ENCODE data around the gene CTBS. TPM values are rescaled to one million over a fixed set of nuclear protein-coding genes. Genes with fewer than 3 reads are reported as not detected.

Gene CTBS
- 3.3 TPM for polyA plus RNA-seq (2013, experiment 1 of 2)
- polyA plus RNA-seq (2013, experiment 2 of 2): 3.2 TPM

- DNase-seq: peak; percentile 93
- H4K5ac ChIP-seq (ENCODE audit: low read length): no peak within 1 kb of the TSS
- H3K79me1 ChIP-seq (ENCODE audit: low read length): no peaks in the 10 kb centered on the region
- H2AK5ac ChIP-seq (ENCODE audit: low read length): no peak within 1 kb of the TSS
- peak within 1 kb of the TSS; percentile 85 for H3K4me2 ChIP-seq (ENCODE audit: low read length)
- H3K4me3 ChIP-seq (ENCODE audit: low read length): peak within 1 kb of the TSS; percentile 82
- no peaks in the 10 kb centered on the region for H3K79me2 ChIP-seq (ENCODE audit: control insufficient read depth, insufficient read depth, low read length)
- no peaks in the 10 kb centered on the region for H3K4me1 ChIP-seq (ENCODE audit: control insufficient read depth, low read depth, low read length)
- no peak within 1 kb of the TSS for H2BK15ac ChIP-seq (replicated peaks; ENCODE audit: low read depth)
- H3K27me3 ChIP-seq (ENCODE audit: insufficient read depth, low read length, poor library complexity): no peaks in the 10 kb centered on the region
- H3K4ac ChIP-seq (ENCODE audit: low read depth, low read length): peak within 1 kb of the TSS; percentile 73
- WGBS (ENCODE audit: extremely low coverage, insufficient coverage, low lambda C conversion rate): no CpG with 5 or more reads among the region's 67 CpGs
- H3K27ac ChIP-seq (ENCODE audit: low read depth, low read length): peak within 1 kb of the TSS; percentile 88
- peak within 1 kb of the TSS; percentile 76 for H2BK5ac ChIP-seq (ENCODE audit: low read length)
- H4K8ac ChIP-seq (ENCODE audit: low read depth, low read length): no peak within 1 kb of the TSS
- peak within 1 kb of the TSS; percentile 53 for H3K18ac ChIP-seq (ENCODE audit: low read length)
- peak within 1 kb of the TSS; percentile 35 for H3K23ac ChIP-seq (ENCODE audit: low read length)
- peak within 1 kb of the TSS; percentile 97 for H3K56ac ChIP-seq (ENCODE audit: low read length)
- H2BK120ac ChIP-seq (ENCODE audit: low read depth, low read length): no peak within 1 kb of the TSS
- no peaks in the 10 kb centered on the region for H3K36me3 ChIP-seq (ENCODE audit: control insufficient read depth, insufficient read depth, low read length)
- H3K9ac ChIP-seq (ENCODE audit: low read length): peak within 1 kb of the TSS; percentile 98
Observed at GRCh38 chr1:84573967-84574842, at the start of gene CTBS. Gene CTBS (minus strand): TSS chr1:84574440. CDS start chr1:84574415, 25 bp downstream.

- no peak overlapping the region for H3K4ac ChIP-seq (ENCODE audit: low read depth, low read length)
- no peak overlapping the region for H2BK5ac ChIP-seq (ENCODE audit: low read length)
- H3K27ac ChIP-seq (ENCODE audit: low read depth, low read length): no peak overlapping the region
- no peak overlapping the region for H3K4me2 ChIP-seq (ENCODE audit: low read length)
- H2BK15ac ChIP-seq (replicated peaks; ENCODE audit: low read depth): no peak overlapping the region
- no peak overlapping the region for H4K8ac ChIP-seq (ENCODE audit: low read depth, low read length)
- no peaks in the 10 kb centered on the region for H3K36me3 ChIP-seq (ENCODE audit: control insufficient read depth, insufficient read depth, low read length)
- H3K18ac ChIP-seq (ENCODE audit: low read length): peak overlapping the region; percentile 18
- no peak overlapping the region for H3K9ac ChIP-seq (ENCODE audit: low read length)
- WGBS (ENCODE audit: extremely low coverage, insufficient coverage, low lambda C conversion rate): no CpG with 5 or more reads among the region's 14 CpGs
- H3K79me2 ChIP-seq (ENCODE audit: control insufficient read depth, insufficient read depth, low read length): no peaks in the 10 kb centered on the region
- H2AK5ac ChIP-seq (ENCODE audit: low read length): no peak overlapping the region
- H3K27me3 ChIP-seq (ENCODE audit: insufficient read depth, low read length, poor library complexity): no peaks in the 10 kb centered on the region
- no peak overlapping the region for H2BK120ac ChIP-seq (ENCODE audit: low read depth, low read length)
- H3K4me3 ChIP-seq (ENCODE audit: low read length): no peak overlapping the region
- no peak overlapping the region for H3K56ac ChIP-seq (ENCODE audit: low read length)
- no peak overlapping the region for H4K5ac ChIP-seq (ENCODE audit: low read length)
- no peaks in the 10 kb centered on the region for H3K79me1 ChIP-seq (ENCODE audit: low read length)
- H3K23ac ChIP-seq (ENCODE audit: low read length): no peak overlapping the region
- DNase-seq: no peak
- H3K4me1 ChIP-seq (ENCODE audit: control insufficient read depth, low read depth, low read length): no peaks in the 10 kb centered on the region
Observed at GRCh38 chr1:84621553-84621952, 47.3 kb upstream of the CTBS start.

GRCh38 chr1:84620720-84621313 lies 46.6 kb upstream of the CTBS start:
- no peaks in the 10 kb centered on the region for H3K79me1 ChIP-seq (ENCODE audit: low read length)
- no peak overlapping the region for H2BK15ac ChIP-seq (replicated peaks; ENCODE audit: low read depth)
- no peak overlapping the region for H3K4ac ChIP-seq (ENCODE audit: low read depth, low read length)
- H2BK5ac ChIP-seq (ENCODE audit: low read length): no peak overlapping the region
- H3K27me3 ChIP-seq (ENCODE audit: insufficient read depth, low read length, poor library complexity): no peaks in the 10 kb centered on the region
- no CpG with 5 or more reads among the region's 46 CpGs for WGBS (ENCODE audit: extremely low coverage, insufficient coverage, low lambda C conversion rate)
- H3K18ac ChIP-seq (ENCODE audit: low read length): peak overlapping the region; percentile 29
- peak overlapping the region; percentile 25 for H3K27ac ChIP-seq (ENCODE audit: low read depth, low read length)
- peak overlapping the region; percentile 72 for H3K4me2 ChIP-seq (ENCODE audit: low read length)
- H3K23ac ChIP-seq (ENCODE audit: low read length): peak overlapping the region; percentile 86
- H4K5ac ChIP-seq (ENCODE audit: low read length): no peak overlapping the region
- H3K9ac ChIP-seq (ENCODE audit: low read length): peak overlapping the region; percentile 81
- H2BK120ac ChIP-seq (ENCODE audit: low read depth, low read length): no peak overlapping the region
- no peak overlapping the region for H4K8ac ChIP-seq (ENCODE audit: low read depth, low read length)
- no peaks in the 10 kb centered on the region for H3K4me1 ChIP-seq (ENCODE audit: control insufficient read depth, low read depth, low read length)
- no peak overlapping the region for H2AK5ac ChIP-seq (ENCODE audit: low read length)
- H3K79me2 ChIP-seq (ENCODE audit: control insufficient read depth, insufficient read depth, low read length): no peaks in the 10 kb centered on the region
- H3K4me3 ChIP-seq (ENCODE audit: low read length): peak overlapping the region; percentile 50
- no peaks in the 10 kb centered on the region for H3K36me3 ChIP-seq (ENCODE audit: control insufficient read depth, insufficient read depth, low read length)
- DNase-seq: peak; percentile 91
- peak overlapping the region; percentile 95 for H3K56ac ChIP-seq (ENCODE audit: low read length)

GRCh38 chr1:84619383-84620102 lies 45.3 kb upstream of the CTBS start:
- H4K8ac ChIP-seq (ENCODE audit: low read depth, low read length): no peak overlapping the region
- no peak overlapping the region for H3K27ac ChIP-seq (ENCODE audit: low read depth, low read length)
- peak; percentile 65 for DNase-seq

GRCh38 chr1:84617349-84617748 lies 43.1 kb upstream of the CTBS start:
- no peak overlapping the region for H3K27ac ChIP-seq (ENCODE audit: low read depth, low read length)
- H2BK15ac ChIP-seq (replicated peaks; ENCODE audit: low read depth): no peak overlapping the region
- H3K9ac ChIP-seq (ENCODE audit: low read length): no peak overlapping the region
- H3K4ac ChIP-seq (ENCODE audit: low read depth, low read length): no peak overlapping the region
- no peak for DNase-seq
- H3K79me2 ChIP-seq (ENCODE audit: control insufficient read depth, insufficient read depth, low read length): no peaks in the 10 kb centered on the region
- H4K8ac ChIP-seq (ENCODE audit: low read depth, low read length): no peak overlapping the region
- H3K4me1 ChIP-seq (ENCODE audit: control insufficient read depth, low read depth, low read length): no peaks in the 10 kb centered on the region
- H4K5ac ChIP-seq (ENCODE audit: low read length): no peak overlapping the region
- no peak overlapping the region for H3K56ac ChIP-seq (ENCODE audit: low read length)
- no peaks in the 10 kb centered on the region for H3K27me3 ChIP-seq (ENCODE audit: insufficient read depth, low read length, poor library complexity)
- H3K4me2 ChIP-seq (ENCODE audit: low read length): no peak overlapping the region
- H2BK5ac ChIP-seq (ENCODE audit: low read length): no peak overlapping the region
- WGBS (ENCODE audit: extremely low coverage, insufficient coverage, low lambda C conversion rate): no CpG with 5 or more reads among the region's 2 CpGs
- H3K4me3 ChIP-seq (ENCODE audit: low read length): no peak overlapping the region
- no peak overlapping the region for H3K23ac ChIP-seq (ENCODE audit: low read length)
- H2BK120ac ChIP-seq (ENCODE audit: low read depth, low read length): no peak overlapping the region
- H3K36me3 ChIP-seq (ENCODE audit: control insufficient read depth, insufficient read depth, low read length): no peaks in the 10 kb centered on the region
- no peaks in the 10 kb centered on the region for H3K79me1 ChIP-seq (ENCODE audit: low read length)
- H3K18ac ChIP-seq (ENCODE audit: low read length): no peak overlapping the region
- H2AK5ac ChIP-seq (ENCODE audit: low read length): no peak overlapping the region

More at GRCh38 chr1:84619383-84620102, 45.3 kb upstream of the CTBS start:
- H3K23ac ChIP-seq (ENCODE audit: low read length): no peak overlapping the region
- no peak overlapping the region for H3K18ac ChIP-seq (ENCODE audit: low read length)
- no peak overlapping the region for H4K5ac ChIP-seq (ENCODE audit: low read length)
- H3K36me3 ChIP-seq (ENCODE audit: control insufficient read depth, insufficient read depth, low read length): no peaks in the 10 kb centered on the region
- no peak overlapping the region for H3K4me3 ChIP-seq (ENCODE audit: low read length)
- no CpG with 5 or more reads among the region's 9 CpGs for WGBS (ENCODE audit: extremely low coverage, insufficient coverage, low lambda C conversion rate)
- no peak overlapping the region for H2BK5ac ChIP-seq (ENCODE audit: low read length)
- no peak overlapping the region for H3K9ac ChIP-seq (ENCODE audit: low read length)
- no peak overlapping the region for H3K4me2 ChIP-seq (ENCODE audit: low read length)
- no peaks in the 10 kb centered on the region for H3K27me3 ChIP-seq (ENCODE audit: insufficient read depth, low read length, poor library complexity)
- no peak overlapping the region for H3K56ac ChIP-seq (ENCODE audit: low read length)
- no peak overlapping the region for H2BK120ac ChIP-seq (ENCODE audit: low read depth, low read length)
- H2AK5ac ChIP-seq (ENCODE audit: low read length): no peak overlapping the region
- no peaks in the 10 kb centered on the region for H3K79me1 ChIP-seq (ENCODE audit: low read length)
- no peak overlapping the region for H3K4ac ChIP-seq (ENCODE audit: low read depth, low read length)
- H3K79me2 ChIP-seq (ENCODE audit: control insufficient read depth, insufficient read depth, low read length): no peaks in the 10 kb centered on the region
- no peak overlapping the region for H2BK15ac ChIP-seq (replicated peaks; ENCODE audit: low read depth)
- H3K4me1 ChIP-seq (ENCODE audit: control insufficient read depth, low read depth, low read length): no peaks in the 10 kb centered on the region

All from mesendoderm (in vitro differentiated cells).